ENCODE data around the gene TENM3.

The TENM3 gene

GRCh38 chr4:182823576-182823975, 580.4 kb downstream of the TENM3 start:
- CTCF ChIA-PET: no interaction called here
- H3K27ac ChIP-seq: peak overlapping the region; percentile 52; the same call in 1 of the 2 replicates
- TF ChIP-seq CTCF (conservative IDR thresholded peaks at IDR 0.05; ENCODE audit: low read depth): no peak
- no peak for DNase-seq (ENCODE audit: low spot score)
- POLR2A ChIA-PET (ENCODE audit: low non-redundant PET): no interaction called here

GRCh38 chr4:182825003-182825402, 581.8 kb downstream of the TENM3 start:
- ChIA-PET CTCF (interaction anchor here (0.7 kb wide), 1 partner anchor 1011 kb away, joined by 3 read pairs; no protein-coding TSS in a partner anchor), POLR2A (ENCODE audit: low non-redundant PET) (no interaction called here)
- TF ChIP-seq CTCF (conservative IDR thresholded peaks at IDR 0.05; ENCODE audit: low read depth): no peak
- DNase-seq (ENCODE audit: low spot score): no peak
- no peak overlapping the region for H3K27ac ChIP-seq

- ChIA-PET POLR2A (ENCODE audit: low non-redundant PET) (no interaction called here), CTCF (interaction anchor here (0.6 to 0.7 kb wide), 2 partner anchors 353 to 1012 kb away, joined by 3 read pairs; no protein-coding TSS in a partner anchor)
- no peak for DNase-seq (ENCODE audit: low spot score)
- no peak for TF ChIP-seq CTCF (conservative IDR thresholded peaks at IDR 0.05; ENCODE audit: low read depth)
- H3K27ac ChIP-seq: no peak overlapping the region
Measured at GRCh38 chr4:182825786-182826185, 582.6 kb downstream of the TENM3 start.

- TF ChIP-seq CTCF (conservative IDR thresholded peaks at IDR 0.05; ENCODE audit: low read depth): no peak
- CTCF ChIA-PET: interaction anchor here (0.6 kb wide), 1 partner anchor 352 kb away, joined by 3 read pairs; no protein-coding TSS in a partner anchor
Measured at GRCh38 chr4:182826391-182826790, 583.2 kb downstream of the TENM3 start.

GRCh38 chr4:182827166-182827565, 584.0 kb downstream of the TENM3 start:
- POLR2A ChIA-PET (ENCODE audit: low non-redundant PET): no interaction called here
- DNase-seq (ENCODE audit: low spot score): no peak
- CTCF ChIA-PET: no interaction called here
- peak overlapping the region; percentile 58 for H3K27ac ChIP-seq
- TF ChIP-seq CTCF (conservative IDR thresholded peaks at IDR 0.05; ENCODE audit: low read depth): no peak

More at GRCh38 chr4:182826391-182826790, 583.2 kb downstream of the TENM3 start:
- H3K27ac ChIP-seq: peak overlapping the region; percentile 58
- no peak for DNase-seq (ENCODE audit: low spot score)
- POLR2A ChIA-PET (ENCODE audit: low non-redundant PET): no interaction called here

GRCh38 chr4:182827954-182828353, 584.8 kb downstream of the TENM3 start:
- peak overlapping the region; percentile 58 for H3K27ac ChIP-seq
- no peak for DNase-seq (ENCODE audit: low spot score)
- TF ChIP-seq CTCF (conservative IDR thresholded peaks at IDR 0.05; ENCODE audit: low read depth): no peak
- ChIA-PET POLR2A (ENCODE audit: low non-redundant PET) (no interaction called here), CTCF (no interaction called here)

All from RWPE1 (cell line).